GM21367 (cell line): ENCODE results near the gene CDC42BPA.

Source experiments
- ATAC-seq: cut with Tn5 transposase; IDR thresholded peaks from one replicate; pipeline ENCODE4 v1.9.1; 2021; ENCODE audit not compliant: unreplicated experiment

Gene CDC42BPA

DNA sequence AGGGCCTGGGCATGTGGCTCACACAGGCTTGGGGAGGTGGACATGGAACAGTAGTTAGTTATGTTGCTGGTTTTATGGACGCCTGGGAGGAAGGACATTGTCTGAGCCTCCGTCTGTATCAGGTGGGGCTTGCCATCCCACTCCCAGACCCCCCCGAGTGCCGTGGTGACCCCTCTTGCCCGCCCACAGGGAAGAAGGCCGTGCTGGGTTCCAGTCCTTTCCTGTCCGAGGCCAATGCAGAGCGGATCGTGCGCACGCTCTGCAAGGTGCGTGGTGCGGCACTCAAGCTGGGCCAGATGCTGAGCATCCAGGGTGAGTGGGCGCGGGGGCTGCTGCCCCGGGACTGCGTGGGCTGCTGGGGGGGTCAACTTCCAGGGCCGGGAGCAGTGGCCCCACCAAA lies 336.5 kb downstream of the CDC42BPA start:
- no peak for ATAC-seq

GRCh38 chr1:226981386-226981817 lies 336.9 kb downstream of the CDC42BPA start:
- no peak for ATAC-seq

GRCh38 chr1:226980565-226981385 lies 337.5 kb downstream of the CDC42BPA start:
- no peak for ATAC-seq

DNA sequence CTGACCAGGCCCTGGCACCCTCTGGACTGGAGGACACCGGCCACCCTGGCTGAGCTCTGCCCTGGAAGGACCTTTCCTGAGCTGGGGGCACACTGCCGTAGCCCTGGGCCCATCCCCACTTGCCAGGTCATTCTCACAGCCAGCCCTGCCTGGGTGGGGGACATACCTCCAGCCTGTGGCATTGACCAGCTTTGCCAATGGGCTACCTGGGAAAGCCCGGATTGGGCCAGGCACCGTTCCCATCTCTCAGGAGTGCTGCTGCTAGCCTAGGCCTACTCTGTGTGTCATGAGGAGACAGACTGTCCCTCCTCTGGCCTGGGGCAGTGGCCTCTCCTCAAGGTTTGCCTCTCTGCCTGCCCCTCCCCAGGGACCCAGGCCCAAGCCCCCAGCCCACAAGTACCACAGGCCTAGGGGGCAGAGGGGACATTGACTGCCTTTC lies 338.2 kb downstream of the CDC42BPA start:
- no peak for ATAC-seq

- no peak for ATAC-seq
Observed at GRCh38 chr1:226979517-226980121, 338.7 kb downstream of the CDC42BPA start.

- ATAC-seq: no peak
Observed at GRCh38 chr1:226979115-226979516, 339.2 kb downstream of the CDC42BPA start.

GRCh38 chr1:226978432-226979114 lies 339.7 kb downstream of the CDC42BPA start:
- no peak for ATAC-seq

- ATAC-seq: no peak
Observed at GRCh38 chr1:226977643-226978431, 340.5 kb downstream of the CDC42BPA start.

DNA sequence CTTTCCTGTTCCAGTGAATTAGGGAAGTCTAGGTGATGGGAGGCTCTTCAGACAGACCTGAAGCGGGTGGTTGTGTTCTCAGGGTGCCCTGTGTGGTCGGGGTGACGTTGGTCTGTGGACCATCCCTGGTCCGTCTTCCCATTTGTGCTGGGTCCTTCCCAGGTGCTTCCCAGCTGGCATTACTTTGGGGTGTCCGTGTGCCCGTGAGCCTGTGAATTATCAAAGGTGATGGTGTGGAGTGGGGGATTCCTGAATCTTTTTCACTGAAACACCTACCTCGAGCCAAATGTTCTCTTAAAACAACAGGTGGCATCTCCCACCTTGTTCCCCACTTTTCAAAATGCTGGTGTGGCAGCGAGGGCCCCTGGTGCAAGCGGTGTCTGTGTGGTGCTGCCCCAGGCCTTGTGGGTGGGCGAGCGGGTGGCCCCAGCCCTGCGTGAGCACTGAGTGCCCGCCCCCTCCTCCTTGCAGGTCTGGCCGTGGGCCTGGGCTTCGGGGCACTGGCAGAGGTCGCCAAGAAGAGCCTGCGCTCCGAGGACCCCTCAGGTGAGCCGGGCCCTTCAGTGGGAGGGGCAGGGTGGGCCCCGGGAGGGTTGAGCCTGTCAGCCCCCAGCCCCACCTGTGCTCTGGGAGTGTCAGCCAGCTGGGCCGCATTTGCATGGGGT lies 341.2 kb downstream of the CDC42BPA start:
- ATAC-seq: no peak

DNA sequence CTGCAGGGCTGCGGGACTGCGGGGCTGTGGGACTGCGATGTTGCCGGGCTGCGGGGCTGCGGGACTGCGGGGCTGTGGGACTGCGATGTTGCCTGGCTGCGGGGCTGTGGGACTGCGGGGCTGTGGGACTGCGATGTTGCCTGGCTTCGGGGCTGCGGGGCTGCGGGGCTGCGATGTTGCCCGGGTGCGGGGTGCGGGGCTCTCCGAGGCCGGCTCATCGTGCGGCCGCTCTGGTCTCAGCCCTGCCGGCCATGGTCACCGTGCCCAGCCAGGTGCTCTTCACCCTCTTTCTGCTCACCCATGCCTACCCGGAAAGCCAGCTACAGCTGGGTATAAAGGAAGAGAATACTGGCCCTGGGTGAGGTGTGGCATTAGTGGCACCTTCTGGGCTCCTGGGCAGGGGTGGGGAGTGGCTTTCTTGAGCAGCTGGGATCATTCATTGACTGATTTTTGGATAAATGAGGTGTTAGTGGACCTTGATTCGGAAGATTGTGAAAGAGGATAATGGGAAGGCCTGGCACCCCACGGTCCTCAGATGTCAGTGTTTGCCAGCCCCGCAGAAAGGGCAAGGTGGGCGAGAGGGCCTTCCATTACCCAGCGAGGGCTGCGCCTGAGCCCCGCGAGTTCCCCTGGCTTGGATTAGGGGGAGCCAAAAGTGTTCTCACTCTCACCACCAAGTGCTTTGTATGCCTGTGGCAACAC lies 341.9 kb downstream of the CDC42BPA start:
- ATAC-seq: no peak

DNA sequence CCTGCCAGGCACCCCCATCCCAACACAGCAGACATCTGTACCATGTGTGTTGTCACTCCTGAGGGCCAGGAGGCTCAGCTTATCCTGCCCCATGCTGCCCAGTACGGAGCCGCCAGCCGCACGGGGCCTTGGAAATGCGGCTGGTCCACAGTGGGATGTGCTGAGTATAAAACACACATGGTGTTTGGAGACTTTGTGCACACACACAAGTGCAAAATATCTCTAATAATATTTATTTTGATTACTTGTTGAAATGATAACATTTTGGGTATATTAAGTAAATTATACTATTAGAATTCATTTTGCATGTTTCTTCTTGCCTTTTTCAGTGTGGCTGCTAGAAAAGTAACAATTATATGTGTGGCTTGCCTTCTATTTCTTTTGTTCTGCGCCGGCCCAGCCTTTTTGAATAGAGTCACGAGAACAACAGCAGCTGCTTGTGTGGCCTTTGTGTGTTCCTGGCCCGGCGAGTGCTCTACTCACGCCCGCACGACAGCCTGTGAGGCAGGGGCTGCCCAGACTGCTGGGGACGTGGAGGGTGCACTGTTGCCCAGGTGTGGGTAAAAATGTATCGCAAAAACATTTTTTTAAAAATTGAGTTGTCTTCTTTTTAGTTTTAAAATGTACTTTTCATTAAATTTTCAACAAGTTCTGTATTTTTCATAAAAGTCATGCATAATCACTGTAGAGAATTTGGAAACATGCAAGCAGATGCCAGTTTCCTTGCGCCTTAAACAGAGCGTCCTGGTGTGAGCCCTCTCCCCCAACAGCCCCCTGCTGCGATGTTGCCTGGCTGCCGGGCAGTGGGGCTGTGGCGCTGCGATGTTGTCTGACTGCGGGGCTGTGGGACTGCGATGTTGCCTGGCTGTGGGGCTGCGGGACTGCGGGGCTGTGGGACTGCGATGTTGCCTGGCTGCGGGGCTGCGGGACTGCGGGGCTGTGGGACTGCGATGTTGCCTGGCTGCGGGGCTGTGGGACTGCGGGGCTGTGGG lies 342.7 kb downstream of the CDC42BPA start:
- no peak for ATAC-seq

- ATAC-seq: no peak
Observed at GRCh38 chr1:226974544-226975258, 343.6 kb downstream of the CDC42BPA start.

DNA sequence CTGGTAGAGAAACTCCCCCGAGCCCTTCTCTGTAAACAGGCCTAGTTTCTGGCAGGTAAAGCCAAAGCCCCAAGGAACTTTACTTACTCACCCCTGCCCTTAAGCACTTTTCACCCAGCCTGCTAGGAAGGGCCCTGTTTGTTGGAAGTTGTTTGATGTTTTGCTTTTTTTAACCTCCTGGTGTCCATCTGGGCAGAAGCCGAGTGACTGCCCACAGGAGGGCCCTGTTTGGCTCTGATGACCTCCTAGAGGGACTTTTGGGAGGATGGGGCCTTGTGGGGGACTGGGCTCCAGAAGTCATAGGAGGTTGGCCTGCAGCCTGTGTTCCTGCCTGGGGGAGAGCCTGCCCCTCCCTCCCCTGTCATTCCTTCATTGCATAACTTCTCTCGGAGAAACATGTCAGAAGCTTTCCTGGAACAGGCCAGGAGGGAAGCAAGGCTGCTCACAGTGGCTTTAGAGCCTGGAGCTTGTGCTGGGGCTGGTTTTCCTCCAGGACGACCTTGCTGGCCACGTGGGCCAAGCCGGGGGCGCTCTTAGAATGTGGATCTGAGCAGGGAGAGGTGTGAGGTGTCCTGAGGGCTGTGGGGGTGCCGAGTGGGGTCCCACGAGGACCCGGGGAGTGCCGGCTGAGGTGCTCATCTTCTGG lies 344.3 kb downstream of the CDC42BPA start:
- ATAC-seq: no peak

- ATAC-seq: no peak
Observed at GRCh38 chr1:226973371-226973897, 344.9 kb downstream of the CDC42BPA start.

DNA sequence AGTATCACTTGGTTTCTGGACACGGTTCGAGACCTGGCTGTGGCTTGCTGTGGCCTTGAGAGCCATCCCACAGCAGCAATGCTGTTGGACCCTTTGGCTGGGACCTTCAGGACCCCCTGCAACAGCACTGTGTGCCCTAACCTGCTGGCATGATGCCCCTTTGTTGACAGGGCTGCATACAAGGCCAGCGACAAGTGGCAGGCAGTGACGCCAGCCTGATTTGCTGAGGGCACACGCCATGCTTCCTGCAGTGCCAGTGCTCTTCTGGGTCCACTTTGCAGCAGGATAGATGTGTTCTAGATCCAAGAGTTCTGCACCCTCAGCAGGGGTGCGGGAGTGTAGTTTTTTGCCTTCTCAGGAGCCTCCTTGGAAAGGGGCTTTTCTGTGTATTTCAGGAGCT lies 345.4 kb downstream of the CDC42BPA start:
- no peak for ATAC-seq

DNA sequence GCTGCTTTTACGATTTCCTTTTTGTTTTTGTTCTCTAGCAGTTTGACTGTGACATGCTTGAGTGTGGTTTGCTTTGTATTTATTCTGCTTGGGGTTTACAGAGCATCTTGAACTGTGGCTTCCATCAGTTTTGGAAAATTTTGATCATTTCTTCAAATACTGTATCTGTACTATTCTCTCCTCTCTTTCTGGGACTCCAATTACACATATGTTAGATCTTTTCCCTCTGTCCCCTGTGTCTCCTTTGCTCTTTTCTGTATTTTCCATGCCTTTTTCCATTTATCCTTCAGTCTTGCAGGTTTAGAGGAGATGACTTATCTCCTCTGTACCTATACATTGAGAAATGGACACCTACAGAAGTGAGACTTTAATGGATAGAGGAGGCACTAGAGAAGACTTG lies 346.5 kb downstream of the CDC42BPA start:
- no peak for ATAC-seq

DNA sequence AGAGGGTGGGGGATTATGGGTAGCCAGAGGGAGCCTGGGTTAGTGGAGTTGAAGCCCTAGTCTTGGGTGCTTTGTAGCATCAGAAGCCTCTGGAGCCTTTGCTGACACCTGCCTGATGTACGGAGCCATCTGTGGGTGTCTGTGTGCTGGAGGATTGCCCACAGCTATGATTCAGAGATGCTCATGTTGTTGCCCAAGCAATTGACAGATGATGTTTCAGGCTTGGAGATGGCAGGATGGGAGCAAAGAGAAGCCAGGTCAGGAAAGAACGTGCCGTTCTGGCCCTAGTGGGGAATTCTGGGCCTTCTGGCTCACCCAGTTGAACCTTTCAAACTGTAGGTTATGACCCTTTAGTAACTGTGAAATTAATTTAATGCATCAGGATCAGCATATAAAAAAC lies 350.6 kb downstream of the CDC42BPA start:
- no peak for ATAC-seq
